ENCODE data around the gene STRN4.
A peak's percentile ranks its signal among the peaks of the same experiment; 100 is the strongest.

The STRN4 gene

DNA sequence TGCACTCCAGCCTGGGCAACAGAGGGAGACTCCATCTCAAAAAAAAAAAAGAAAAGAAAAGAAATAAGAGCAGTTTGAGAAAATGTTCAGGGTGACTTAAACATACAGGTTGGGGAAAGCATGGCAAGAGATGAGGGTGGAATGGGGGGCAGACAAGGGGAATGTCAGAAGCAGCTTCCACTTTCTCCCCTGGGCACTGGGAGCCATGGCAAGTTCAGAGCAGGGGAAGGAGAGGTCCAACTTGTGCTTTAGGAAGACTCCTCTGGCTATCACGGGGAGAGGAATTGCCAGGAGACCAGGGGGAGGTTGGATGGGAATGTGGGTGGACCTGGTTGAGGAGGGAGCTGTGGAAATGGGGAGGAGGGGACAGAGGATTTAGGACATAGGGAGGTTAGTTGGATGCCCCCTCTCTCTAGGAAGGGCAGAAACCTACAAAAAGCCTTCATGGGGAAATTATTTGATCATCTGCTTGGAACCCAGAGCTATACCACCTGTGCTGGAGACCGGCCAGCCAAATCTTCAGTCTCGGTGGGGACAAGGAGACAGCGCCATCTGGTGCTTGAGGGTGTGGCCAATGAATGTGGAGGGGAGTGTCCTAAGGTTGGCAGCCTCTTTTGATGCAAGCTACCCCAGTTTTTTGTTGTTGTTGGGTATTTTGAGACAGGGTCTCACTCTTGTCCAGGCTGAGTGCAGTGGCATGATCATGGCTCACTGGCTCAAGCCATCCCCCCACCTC is 7.3 kb upstream of the STRN4 start:
- peak; percentile 79 for DNase-seq
- H3K4me3 ChIP-seq (ENCODE audit: low read length), result no peak overlapping the region
- H3K36me3 ChIP-seq (replicated peaks; ENCODE audit: insufficient read depth, low read length), result no peaks in the 10 kb centered on the region
- H2AFZ ChIP-seq (ENCODE audit: low read length), result no peak overlapping the region
- no peaks in the 10 kb centered on the region for H4K20me1 ChIP-seq (ENCODE audit: insufficient read depth, low read length)
- no peaks in the 10 kb centered on the region for H3K79me2 ChIP-seq (ENCODE audit: low read length)
- no peak overlapping the region for H3K4me2 ChIP-seq (ENCODE audit: low read depth, low read length)
- TF ChIP-seq EZH2 (optimal IDR thresholded peaks at IDR 0.05; ENCODE audit: low read depth, low read length) (no peak), CTCF (IDR thresholded peaks at IDR 0.05; ENCODE audit: low read length) (peak; percentile 72)
- H3K9ac ChIP-seq (ENCODE audit: low read length), result no peak overlapping the region
- H3K9me2 ChIP-seq (replicated peaks; ENCODE audit: insufficient read depth, low read length), result no peaks in the 10 kb centered on the region
- H3K27ac ChIP-seq (ENCODE audit: low read length), result no peak overlapping the region
- H3K9me3 ChIP-seq (replicated peaks; ENCODE audit: insufficient read depth, low read length), result no peaks in the 10 kb centered on the region
- 0 out of 2 replicates have a peak, but pooled peaks cover 4% of the 10 kb centered on the region for H3K4me1 ChIP-seq (ENCODE audit: low read length)
- no peaks in the 10 kb centered on the region for H3F3A ChIP-seq (ENCODE audit: insufficient read depth, low read length)
- H3K27me3 ChIP-seq (replicated peaks; ENCODE audit: insufficient read depth, low read length), result no peaks in the 10 kb centered on the region

GRCh38 chr19:46748325-46749109 is 2.3 kb upstream of the STRN4 start:
- H3F3A ChIP-seq (ENCODE audit: insufficient read depth, low read length), result no peaks in the 10 kb centered on the region
- peaks cover 17% of the 10 kb centered on the region for H3K4me1 ChIP-seq (ENCODE audit: low read length)
- H3K4me3 ChIP-seq (ENCODE audit: low read length), result no peak overlapping the region
- H3K79me2 ChIP-seq (ENCODE audit: low read length), result peaks cover 34% of the 10 kb centered on the region
- TF ChIP-seq EZH2phosphoT487 (IDR thresholded peaks at IDR 0.05; ENCODE audit: low read length), result no peak
- no peak for TF ChIP-seq EZH2 (optimal IDR thresholded peaks at IDR 0.05; ENCODE audit: low read depth, low read length)
- peak; percentile 75 for TF ChIP-seq CTCF (IDR thresholded peaks at IDR 0.05; ENCODE audit: low read length)
- H3K27ac ChIP-seq (ENCODE audit: low read length), result no peak overlapping the region
- peaks cover 5% of the 10 kb centered on the region; the same call in 1 of the 2 replicates for H4K20me1 ChIP-seq (ENCODE audit: insufficient read depth, low read length)
- no peak overlapping the region for H2AFZ ChIP-seq (ENCODE audit: low read length)
- no peaks in the 10 kb centered on the region for H3K27me3 ChIP-seq (replicated peaks; ENCODE audit: insufficient read depth, low read length)
- DNase-seq, result peak; percentile 49
- H3K36me3 ChIP-seq (replicated peaks; ENCODE audit: insufficient read depth, low read length), result no peaks in the 10 kb centered on the region
- no peak overlapping the region for H3K9ac ChIP-seq (ENCODE audit: low read length)
- H3K4me2 ChIP-seq (ENCODE audit: low read depth, low read length), result no peak overlapping the region
- no peaks in the 10 kb centered on the region for H3K9me3 ChIP-seq (replicated peaks; ENCODE audit: insufficient read depth, low read length)
- H3K9me2 ChIP-seq (replicated peaks; ENCODE audit: insufficient read depth, low read length), result no peaks in the 10 kb centered on the region

GRCh38 chr19:46745521-46746280 is 549 bp downstream of the STRN4 start, which contains the start of gene FKRP:
Gene FKRP (plus strand): TSS chr19:46746057. CDS start chr19:46755451, 9,394 bp downstream.
- peaks cover 62% of the 10 kb centered on the region for H3K79me2 ChIP-seq (ENCODE audit: low read length)
- TF ChIP-seq EZH2 (optimal IDR thresholded peaks at IDR 0.05; ENCODE audit: low read depth, low read length) (no peak), CTCF (IDR thresholded peaks at IDR 0.05; ENCODE audit: low read length) (no peak), EZH2phosphoT487 (IDR thresholded peaks at IDR 0.05; ENCODE audit: low read length) (no peak)

More at GRCh38 chr19:46745521-46746280, 549 bp downstream of the STRN4 start, which contains the start of gene FKRP:
- peaks cover 14% of the 10 kb centered on the region for H3K4me1 ChIP-seq (ENCODE audit: low read length)
- peak within 1 kb of the TSS; percentile 97 for H3K9ac ChIP-seq (ENCODE audit: low read length)
- no peaks in the 10 kb centered on the region for H3K27me3 ChIP-seq (replicated peaks; ENCODE audit: insufficient read depth, low read length)
- H3F3A ChIP-seq (ENCODE audit: insufficient read depth, low read length), result no peaks in the 10 kb centered on the region
- H3K36me3 ChIP-seq (replicated peaks; ENCODE audit: insufficient read depth, low read length), result no peaks in the 10 kb centered on the region
- peak within 1 kb of the TSS; percentile 92 for H2AFZ ChIP-seq (ENCODE audit: low read length)
- H3K27ac ChIP-seq (ENCODE audit: low read length), result peak within 1 kb of the TSS; percentile 56; the same call in 1 of the 2 replicates
- DNase-seq, result no peak
- H3K9me3 ChIP-seq (replicated peaks; ENCODE audit: insufficient read depth, low read length), result no peaks in the 10 kb centered on the region
- peaks cover 26% of the 10 kb centered on the region for H4K20me1 ChIP-seq (ENCODE audit: insufficient read depth, low read length)
- peak within 1 kb of the TSS; percentile 96 for H3K4me2 ChIP-seq (ENCODE audit: low read depth, low read length)
- peak within 1 kb of the TSS; percentile 97 for H3K4me3 ChIP-seq (ENCODE audit: low read length)
- no peaks in the 10 kb centered on the region for H3K9me2 ChIP-seq (replicated peaks; ENCODE audit: insufficient read depth, low read length)

Measured in MM.1S (cell line).